ENCODE results near the gene CCDC102A.

The CCDC102A gene

DNA sequence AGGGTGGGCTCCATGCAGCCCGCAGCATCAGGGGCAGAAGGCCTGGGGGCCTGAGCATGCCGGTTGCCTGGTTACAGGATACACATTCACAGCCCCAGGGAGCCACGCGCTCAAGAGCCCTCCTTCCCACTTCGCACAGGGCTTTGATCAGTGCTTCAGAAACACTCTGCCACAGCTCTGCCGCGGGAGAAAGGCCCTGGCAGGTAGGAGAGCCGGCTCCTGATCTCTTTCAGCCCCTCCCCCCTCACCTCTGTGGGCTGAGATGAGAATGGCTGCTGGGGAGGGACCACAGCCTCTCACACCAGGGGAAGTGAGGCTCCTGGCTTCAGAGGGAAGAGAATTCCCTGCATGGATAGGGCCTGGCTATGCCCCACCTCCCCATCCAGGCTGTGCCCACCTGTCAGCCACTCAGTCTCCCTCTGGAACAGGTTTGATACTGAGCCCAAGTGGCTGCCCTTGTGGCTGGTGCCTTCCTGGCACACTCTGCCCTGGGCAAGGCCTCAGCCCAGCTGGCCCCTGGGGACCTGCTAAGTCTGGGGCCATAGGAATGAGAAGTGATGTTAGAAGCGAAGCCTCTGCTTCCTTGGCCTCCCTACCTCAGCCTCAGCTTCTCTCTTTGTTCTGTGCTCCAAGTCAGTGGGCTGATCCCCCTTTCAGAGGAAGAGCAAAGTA lies 58.7 kb downstream of the CCDC102A start:
- DNase-seq (ENCODE audit: low spot score) = no peak

DNA sequence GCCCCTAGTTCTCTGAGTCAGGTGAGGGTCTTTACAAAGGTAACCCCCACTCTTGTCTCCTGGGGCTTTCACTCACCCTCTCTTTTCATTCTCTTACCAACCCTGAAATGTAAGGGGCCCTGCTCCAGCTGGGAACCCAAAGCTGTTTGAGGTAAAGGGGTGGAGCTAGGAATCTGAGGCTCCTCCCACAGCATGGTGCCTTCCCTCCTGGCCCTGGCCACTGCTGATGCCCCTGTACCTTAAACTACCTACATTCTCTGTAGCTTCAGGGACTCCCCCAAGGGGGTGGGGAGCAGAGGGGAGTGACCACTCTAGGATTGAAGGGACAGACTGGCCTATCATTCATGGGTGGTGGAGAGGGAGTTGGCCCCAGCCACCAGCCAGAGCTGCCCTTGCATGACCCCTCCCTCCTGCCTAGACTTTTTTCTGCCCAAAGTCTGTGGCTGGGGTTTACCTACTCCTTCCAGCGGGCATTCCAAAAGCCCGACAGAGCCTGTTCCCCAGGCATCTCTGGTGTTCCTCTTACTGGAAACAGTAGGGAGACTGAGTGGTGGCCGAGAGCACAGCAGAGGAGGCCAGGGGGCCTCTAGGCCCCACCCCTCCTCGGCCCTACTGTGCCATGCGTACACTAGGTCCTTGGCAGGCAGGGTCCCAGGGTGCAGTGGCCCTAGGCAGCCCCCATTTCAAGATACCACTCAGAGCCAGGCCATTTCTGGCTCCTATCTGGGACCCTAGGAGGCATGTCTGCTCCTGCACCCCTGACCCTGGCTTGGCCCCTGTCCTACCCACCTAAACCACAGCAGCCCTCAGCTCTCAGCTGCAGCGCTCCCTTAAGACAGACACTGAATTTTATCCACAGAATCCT lies 59.6 kb downstream of the CCDC102A start:
- DNase-seq (ENCODE audit: low spot score) = no peak

DNA sequence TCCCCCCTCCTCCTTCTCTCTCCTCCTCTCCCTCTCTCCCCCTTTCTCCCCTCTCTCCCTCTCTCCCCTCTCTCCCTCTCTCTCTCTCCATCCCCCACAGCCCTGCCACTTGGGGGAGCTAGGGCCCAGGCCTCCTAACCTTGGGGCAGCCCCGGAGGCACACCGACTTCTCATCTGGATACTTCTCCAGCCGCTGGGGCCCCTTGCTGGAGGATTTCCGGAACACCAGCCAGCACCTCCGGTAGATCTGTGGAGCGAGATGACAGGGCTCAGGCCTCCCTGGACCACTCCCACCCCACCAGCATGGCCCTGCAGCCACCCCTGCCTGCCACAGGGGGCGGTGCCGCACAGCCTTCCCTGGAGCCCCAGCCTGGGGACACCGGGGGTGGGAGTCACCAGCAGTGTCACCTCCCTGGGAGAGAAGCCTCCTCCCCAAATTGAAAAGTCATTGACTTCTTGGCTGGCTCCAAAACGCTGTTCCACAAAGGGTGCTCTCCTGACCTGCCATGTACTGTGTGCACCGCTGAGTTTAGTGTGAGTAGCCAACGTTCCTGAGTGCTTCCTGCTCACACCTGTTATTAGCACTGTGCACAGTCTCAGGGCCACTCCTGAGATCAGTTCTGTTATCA lies 60.5 kb downstream of the CCDC102A start:
- DNase-seq (ENCODE audit: low spot score) = no peak

GRCh38 chr16:57474671-57475661 lies 61.4 kb downstream of the CCDC102A start:
- DNase-seq (ENCODE audit: low spot score) = no peak

DNA sequence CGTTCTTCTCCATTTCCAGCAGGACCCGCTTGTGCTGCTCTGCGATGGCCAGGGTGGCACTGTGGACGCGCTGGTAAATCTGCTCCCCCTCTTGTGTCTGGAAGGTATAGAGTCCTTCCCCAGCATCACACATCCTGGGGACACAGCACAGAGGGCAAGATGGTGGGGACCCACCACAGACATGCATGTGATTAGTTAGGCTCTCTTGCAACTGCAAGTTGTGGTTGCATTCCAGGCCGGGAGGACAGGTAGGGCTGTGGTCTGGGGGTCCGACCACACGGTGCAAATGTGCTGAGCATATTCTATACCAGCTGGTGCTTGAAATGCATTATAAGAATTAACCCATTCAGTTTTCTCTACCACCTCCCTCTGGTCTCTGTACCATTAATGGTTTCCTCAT lies 62.5 kb downstream of the CCDC102A start:
- no peak for DNase-seq (ENCODE audit: low spot score)

DNA sequence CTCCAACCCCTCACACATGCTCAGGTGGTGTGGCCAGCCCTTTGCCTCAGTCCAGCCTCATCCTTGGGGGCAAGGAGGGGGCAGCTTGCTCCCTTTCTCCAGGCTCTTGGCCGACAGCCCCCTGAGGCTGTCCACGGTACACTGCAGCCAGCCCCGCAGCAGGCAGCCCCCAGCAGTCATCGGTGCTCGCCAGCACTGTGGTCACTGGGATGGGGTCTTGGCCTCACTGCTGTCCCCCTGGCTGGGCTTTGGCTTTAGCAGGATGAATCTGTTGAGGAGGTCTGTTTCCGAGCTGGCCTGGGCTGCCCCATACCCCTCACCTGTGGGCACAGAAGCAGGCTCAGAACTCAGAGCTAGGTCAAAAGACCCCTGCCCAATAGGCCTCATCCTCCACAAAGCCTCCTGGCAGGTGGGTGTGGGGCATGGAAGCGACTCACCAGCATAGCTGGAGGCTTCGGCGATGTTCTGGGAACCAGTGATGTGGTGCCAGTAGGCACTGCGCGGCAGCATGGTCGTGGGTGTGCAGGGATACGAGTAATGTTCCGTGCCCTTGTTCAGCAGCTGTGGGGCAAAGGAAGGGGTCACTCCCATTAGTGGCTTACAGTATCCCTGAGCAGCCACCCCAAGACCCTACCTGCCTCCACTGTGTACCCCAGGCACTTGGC lies 63.1 kb downstream of the CCDC102A start:
- no peak for DNase-seq (ENCODE audit: low spot score)

DNA sequence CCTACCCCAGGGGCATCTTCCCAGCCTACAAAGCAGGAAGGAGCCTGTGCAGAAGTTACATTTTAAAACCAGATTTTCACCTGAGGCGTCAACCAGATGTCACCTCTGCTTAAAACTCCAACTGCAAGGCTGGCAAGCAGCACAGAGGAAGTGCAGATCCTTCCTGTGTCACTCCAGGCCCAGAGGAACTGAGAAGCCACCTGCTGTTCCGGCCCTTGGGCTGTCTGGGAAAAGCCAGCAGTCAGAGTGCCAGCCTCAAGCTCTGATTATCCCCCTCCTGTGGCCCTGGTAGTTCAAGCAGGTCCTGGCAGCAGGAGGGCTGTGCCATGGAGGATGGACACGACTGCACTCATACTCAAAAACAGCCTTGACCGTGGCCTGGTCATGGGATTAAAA lies 63.7 kb downstream of the CCDC102A start:
- DNase-seq (ENCODE audit: low spot score) = no peak

DNA sequence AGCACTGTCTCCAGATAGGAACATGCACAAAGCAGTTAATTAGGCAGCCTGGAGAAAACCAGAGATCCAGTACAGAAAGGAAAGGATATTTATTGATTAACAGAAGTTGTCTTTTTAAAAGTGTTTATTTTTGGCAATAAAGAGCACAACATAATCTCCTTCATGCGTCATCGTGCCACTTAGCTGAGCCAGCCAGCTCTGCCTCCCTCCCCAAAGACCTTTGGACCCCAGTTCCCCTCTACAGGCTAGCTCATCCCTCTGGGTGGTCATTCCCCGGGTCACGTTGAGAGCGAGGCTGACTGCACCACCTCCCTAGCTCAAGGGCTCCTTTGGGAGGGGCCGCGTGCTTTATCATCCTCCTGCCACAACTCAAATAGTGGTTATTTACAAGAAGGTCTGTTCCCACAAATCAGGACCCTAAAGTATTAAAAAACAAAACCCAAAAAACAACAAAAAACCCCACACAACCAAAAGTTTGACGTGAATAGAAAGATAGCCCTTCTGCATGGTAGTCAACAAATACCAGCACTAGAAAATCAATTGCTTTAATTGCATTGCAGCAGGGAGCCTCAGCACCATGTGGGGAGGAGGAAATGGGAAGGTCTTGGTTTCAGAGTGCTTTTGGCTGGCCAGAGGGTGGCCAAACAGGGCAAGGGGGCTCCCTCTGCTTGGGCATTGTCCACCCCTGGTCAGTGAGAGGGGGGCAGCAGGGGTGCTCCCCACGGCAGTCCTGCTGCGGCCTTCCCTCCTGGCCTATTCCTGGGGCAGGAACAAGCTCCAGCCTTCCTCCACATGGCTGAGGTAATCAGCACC lies 64.3 kb downstream of the CCDC102A start:
- peak; percentile 61 for DNase-seq (ENCODE audit: low spot score)

DNA sequence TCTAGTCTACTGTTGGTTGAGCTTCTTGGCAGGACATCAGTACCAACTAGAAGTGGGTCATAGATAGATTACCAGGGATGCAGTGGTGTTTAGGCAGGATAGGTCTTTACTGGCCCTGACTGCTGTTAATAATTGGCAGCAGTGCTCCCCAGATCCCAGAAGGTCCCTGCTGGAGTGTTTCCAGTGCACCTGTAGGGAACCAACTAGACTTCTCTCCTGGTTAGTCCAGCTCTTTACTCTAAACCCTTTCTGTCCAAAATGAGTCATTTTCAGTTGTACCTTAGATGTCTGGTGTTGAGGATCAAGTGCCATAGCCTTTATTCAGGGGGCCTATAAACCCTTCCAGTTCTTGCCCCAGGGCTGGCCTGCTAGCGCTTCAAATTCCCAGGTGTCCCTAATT lies 65.2 kb downstream of the CCDC102A start:
- no peak for DNase-seq (ENCODE audit: low spot score)

DNA sequence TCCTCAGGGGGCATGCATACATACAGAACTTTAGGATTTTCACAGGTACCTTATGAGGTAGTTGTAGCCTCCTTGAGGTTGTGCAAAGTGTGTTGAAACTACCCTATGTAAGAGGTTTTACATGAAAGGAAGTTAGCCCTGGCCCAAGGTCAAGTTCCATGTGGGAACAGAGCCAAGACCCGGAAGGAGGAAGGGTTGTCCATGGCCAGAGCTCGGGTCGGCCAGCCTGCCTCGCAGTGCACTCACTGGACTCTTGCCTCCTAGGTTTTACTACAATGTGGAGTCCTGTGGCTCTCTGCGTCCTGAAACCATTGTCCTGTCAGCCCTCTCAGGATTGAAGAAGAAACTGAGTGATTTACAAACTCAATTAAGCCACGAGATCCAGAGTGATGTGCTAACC lies 65.7 kb downstream of the CCDC102A start:
- no peak for DNase-seq (ENCODE audit: low spot score)

DNA sequence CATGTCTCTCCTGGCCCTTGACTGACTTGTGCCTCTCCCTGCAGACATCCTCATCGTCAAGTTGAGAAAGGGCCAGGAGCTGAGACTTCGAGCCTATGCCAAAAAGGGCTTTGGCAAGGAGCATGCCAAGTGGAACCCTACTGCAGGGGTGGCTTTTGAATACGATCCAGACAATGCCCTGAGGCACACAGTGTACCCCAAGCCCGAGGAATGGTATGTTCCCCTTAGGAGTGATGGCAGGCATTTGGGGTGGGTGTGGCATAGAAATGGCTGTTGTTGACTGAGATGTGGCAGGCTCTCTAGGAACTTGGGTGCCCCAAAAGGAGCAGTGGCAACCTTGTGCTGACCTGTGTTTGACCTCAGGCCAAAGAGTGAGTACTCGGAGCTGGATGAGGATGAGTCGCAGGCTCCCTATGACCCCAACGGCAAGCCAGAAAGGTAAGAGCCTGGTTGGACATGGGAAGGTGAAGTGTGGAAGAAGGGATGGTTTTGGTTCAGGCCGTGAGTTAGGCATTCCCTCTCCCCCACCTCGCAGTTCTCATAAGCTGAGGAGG lies 66.4 kb downstream of the CCDC102A start:
- DNase-seq (ENCODE audit: low spot score) = no peak

DNA sequence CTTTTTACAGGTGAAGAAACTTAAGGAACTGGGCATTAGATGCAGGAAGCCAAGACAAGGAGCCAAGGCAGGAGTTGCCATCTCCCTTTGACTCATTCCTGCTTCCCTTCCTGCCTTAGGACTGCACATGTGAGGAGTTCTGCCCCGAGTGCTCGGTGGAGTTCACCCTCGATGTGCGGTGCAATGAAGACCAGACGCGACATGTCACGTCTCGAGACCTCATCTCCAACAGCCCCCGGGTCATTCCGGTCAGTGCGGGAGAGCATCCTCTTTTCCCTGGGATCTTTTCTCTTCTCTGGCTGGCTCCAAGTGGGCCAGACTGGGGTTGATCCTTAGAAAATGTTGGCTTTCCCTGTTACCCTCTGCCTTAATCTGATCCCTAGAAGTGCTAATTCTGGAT lies 67.3 kb downstream of the CCDC102A start:
- no peak for DNase-seq (ENCODE audit: low spot score)

GRCh38 chr16:57468346-57468745 lies 68.0 kb downstream of the CCDC102A start:
- no peak for DNase-seq (ENCODE audit: low spot score)

DNA sequence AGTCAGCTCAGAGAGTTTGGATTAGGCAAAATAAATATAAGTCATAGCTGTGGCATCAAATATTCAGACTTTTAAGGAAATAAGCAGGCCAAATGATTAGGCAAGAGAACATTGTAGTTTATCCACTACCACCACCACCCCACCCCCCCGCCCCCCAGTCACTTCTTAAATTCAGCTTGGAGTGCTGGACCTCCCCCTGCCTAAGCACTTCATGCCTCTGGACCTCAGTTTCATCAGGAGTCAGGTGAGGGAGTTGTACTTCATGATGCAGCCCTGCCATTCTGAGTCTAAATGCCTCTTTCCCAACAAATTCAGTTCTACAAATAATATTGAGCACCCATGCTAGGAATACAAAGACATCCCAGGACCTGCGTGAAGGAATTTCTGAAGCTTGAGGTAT lies 71.8 kb downstream of the CCDC102A start:
- no peak for DNase-seq (ENCODE audit: low spot score)

- DNase-seq (ENCODE audit: low spot score) = no peak
Observed at GRCh38 chr16:57462978-57463362, 73.4 kb downstream of the CCDC102A start.

DNA sequence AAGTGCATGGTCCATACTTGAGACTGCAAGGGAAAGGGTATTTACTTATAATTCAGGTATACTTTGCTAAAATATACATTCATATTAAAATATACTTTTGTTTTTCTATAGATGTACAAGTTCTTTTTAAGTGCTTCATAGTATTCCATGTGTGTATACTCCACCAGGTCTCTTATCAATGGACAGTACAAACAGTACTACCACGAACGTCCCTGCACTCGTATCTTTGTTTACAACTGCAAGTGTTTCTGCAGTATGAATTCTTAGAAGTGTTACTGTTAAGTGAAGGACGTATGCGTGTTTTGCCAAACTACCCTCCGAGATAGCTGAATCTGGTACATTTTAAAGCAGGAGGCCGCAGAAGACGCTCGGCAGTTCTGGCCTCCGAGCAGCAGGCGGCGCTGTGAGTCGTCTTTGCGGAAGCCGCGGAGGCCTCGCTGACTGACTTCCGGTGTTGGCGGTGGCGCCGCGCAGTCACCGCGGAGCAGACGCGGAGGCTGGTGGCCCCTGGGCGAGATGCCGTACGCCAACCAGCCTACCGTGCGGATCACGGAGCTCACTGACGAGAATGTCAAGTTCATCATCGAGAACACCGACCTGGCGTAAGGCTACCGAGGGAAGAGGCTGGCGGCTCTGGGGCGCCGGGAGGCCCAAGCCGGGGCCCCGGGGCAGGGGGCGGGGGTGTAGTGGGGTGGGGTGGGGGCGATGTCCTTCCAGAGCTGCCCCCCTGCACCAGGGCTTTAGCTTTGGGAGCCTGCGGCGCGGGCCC lies 74.0 kb downstream of the CCDC102A start, which contains the start of gene POLR2C:
POLR2C (plus strand) TSS at position 471 of the 769 bp plus-strand sequence; CDS start at position 517, 46 bp downstream.
- peak; percentile 85 for DNase-seq (ENCODE audit: low spot score)

Data from LoVo (cell line).